Erythroblast (primary cell): Measurements from ENCODE around the gene CD300LD.

Source experiments
- GATA1 ChIP-seq: IDR thresholded peaks from 2 replicates; pipeline ENCODE4 v1.6.1; 2011; ENCODE audit warnings: low read depth, mild to moderate bottlenecking, control low read depth, low read length, moderate library complexity
- POLR2A ChIP-seq: IDR thresholded peaks from 2 replicates; pipeline ENCODE4 v1.6.1; 2011; ENCODE audit warnings: mild to moderate bottlenecking, low read length

- TF ChIP-seq POLR2A = no peak
- no peak for TF ChIP-seq GATA1
Measured at GRCh38 chr17:74568106-74568873, 23.8 kb downstream of the CD300LD start.
